HEK293T (cell line): ENCODE measurements around the gene CXCL5.

ENCODE experiments used
- BHLHE40 ChIP-seq: fragments of 450-650 bp; IDR thresholded peaks from 2 replicates; pipeline ENCODE4 v1.6.1; 2016; ENCODE audit warnings: mild to moderate bottlenecking, moderate library complexity, borderline replicate concordance
- CTBP1 ChIP-seq: fragments of 450-650 bp; IDR thresholded peaks from 2 replicates; pipeline ENCODE4 v1.6.1; 2016; ENCODE audit warnings: borderline replicate concordance
- ELF4 ChIP-seq: fragments of 450-650 bp; IDR thresholded peaks from 2 replicates; pipeline ENCODE4 v1.6.1; 2017; ENCODE audit warnings: antibody characterized with exemption
- FOXA1 ChIP-seq: fragments of 450-650 bp; IDR thresholded peaks from 2 replicates; pipeline ENCODE4 v1.6.1; 2016; ENCODE audit warnings: mild to moderate bottlenecking
- FOXK2 ChIP-seq: fragments of 450-650 bp; IDR thresholded peaks from 2 replicates; pipeline ENCODE4 v1.6.1; 2016; ENCODE audit warnings: mild to moderate bottlenecking
- FOXM1 ChIP-seq: fragments of 450-650 bp; IDR thresholded peaks from 2 replicates; pipeline ENCODE4 v1.6.1; 2017; ENCODE audit warnings: mild to moderate bottlenecking, borderline replicate concordance
- HDGF ChIP-seq: fragments of 450-650 bp; IDR thresholded peaks from 2 replicates; pipeline ENCODE4 v1.6.1; 2017; ENCODE audit warnings: antibody characterized with exemption, borderline replicate concordance
- L3MBTL2 ChIP-seq: fragments of 450-650 bp; conservative IDR thresholded peaks from 2 replicates; pipeline ENCODE4 v1.6.1; 2016; ENCODE audit warnings: mild to moderate bottlenecking
- LEF1 ChIP-seq: fragments of 450-650 bp; IDR thresholded peaks from 2 replicates; pipeline ENCODE4 v1.6.1; 2017; ENCODE audit warnings: mild to moderate bottlenecking, borderline replicate concordance
- NFRKB ChIP-seq: fragments of 450-650 bp; IDR thresholded peaks from 2 replicates; pipeline ENCODE4 v1.6.1; 2016; ENCODE audit warnings: mild to moderate bottlenecking, moderate library complexity
- SUZ12 ChIP-seq: fragments of 450-650 bp; IDR thresholded peaks from 2 replicates; pipeline ENCODE4 v1.6.1; 2016; ENCODE audit warnings: mild to moderate bottlenecking
- TARDBP ChIP-seq: fragments of 450-650 bp; IDR thresholded peaks from 2 replicates; pipeline ENCODE4 v1.6.1; 2016
- ZNF384 ChIP-seq: fragments of 450-650 bp; IDR thresholded peaks from 2 replicates; pipeline ENCODE4 v1.6.1; 2016
- TF ChIP-seq, protein P1 (sequence below): fragments of 450-650 bp; IDR thresholded peaks from 2 replicates; pipeline ENCODE4 v1.6.1; 2016

DNA sequence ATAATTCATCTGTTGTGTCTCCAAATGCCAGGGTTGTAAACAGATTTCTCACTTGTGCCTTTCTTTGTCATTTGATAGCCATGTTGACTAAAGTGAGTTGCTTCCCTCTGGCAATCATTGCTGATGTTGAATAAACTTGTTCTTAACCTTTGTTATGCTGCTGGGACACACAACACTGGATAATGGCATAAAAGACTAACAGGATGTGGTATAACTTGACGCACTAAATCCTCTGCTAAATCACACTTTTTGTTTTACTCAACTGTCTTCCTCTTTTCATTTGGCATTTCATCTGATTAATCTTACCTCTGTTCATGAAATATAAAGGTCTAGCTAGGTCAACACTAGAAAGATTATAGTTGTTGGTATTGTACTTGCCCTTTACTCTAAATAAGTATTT lies 17.6 kb upstream of the CXCL5 start:
- TF ChIP-seq HDGF (no peak), TARDBP (no peak), FOXM1 (no peak), FOXK2 (no peak), NFRKB (no peak), BHLHE40 (no peak), ELF4 (no peak), L3MBTL2 (no peak), FOXA1 (no peak), SUZ12 (no peak), ZNF384 (no peak), CTBP1 (no peak), LEF1 (no peak)
- TF ChIP-seq, protein P1, sequence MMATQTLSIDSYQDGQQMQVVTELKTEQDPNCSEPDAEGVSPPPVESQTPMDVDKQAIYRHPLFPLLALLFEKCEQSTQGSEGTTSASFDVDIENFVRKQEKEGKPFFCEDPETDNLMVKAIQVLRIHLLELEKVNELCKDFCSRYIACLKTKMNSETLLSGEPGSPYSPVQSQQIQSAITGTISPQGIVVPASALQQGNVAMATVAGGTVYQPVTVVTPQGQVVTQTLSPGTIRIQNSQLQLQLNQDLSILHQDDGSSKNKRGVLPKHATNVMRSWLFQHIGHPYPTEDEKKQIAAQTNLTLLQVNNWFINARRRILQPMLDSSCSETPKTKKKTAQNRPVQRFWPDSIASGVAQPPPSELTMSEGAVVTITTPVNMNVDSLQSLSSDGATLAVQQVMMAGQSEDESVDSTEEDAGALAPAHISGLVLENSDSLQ, result no peak
